Fibroblast of lung (primary cell): ENCODE results near the gene OLA1. TPM values are rescaled to one million over a fixed set of nuclear protein-coding genes. Genes with fewer than 3 reads are reported as not detected.

Experiments
- DNase-seq, 2 donors: peaks; one replicate each; pipeline versions ENCODE4 v3.0.0 to v3.0.0-alpha.2; 2010; ENCODE audit warnings: low read depth in 2 of 2
- H2AFZ ChIP-seq: 2 replicates; pipeline ENCODE4 v1.5.1; 2012; ENCODE audit warnings: low read length, control low read depth, inconsistent platforms
- H3K27ac ChIP-seq: 2 replicates; pipeline ENCODE4 v1.5.1; 2011; ENCODE audit warnings: low read length, control low read depth; ENCODE audit not compliant: insufficient read depth
- H3K27me3 ChIP-seq: 2 replicates; pipeline ENCODE4 v1.5.1; 2011; ENCODE audit warnings: mild to moderate bottlenecking, low read length; ENCODE audit not compliant: control insufficient read depth, insufficient read depth
- H3K36me3 ChIP-seq: 2 replicates; pipeline ENCODE4 v1.5.1; 2011; ENCODE audit warnings: low read length; ENCODE audit not compliant: control insufficient read depth, insufficient read depth
- H3K4me1 ChIP-seq: 2 replicates; pipeline ENCODE4 v1.5.1; 2011; ENCODE audit warnings: low read length; ENCODE audit not compliant: control insufficient read depth, insufficient read depth; ENCODE audit errors: extremely low read depth
- H3K4me2 ChIP-seq: 2 replicates; pipeline ENCODE4 v1.5.1; 2011; ENCODE audit warnings: low read length, control low read depth; ENCODE audit not compliant: insufficient read depth; ENCODE audit errors: extremely low read depth
- H3K4me3 ChIP-seq, 4 experiments: fragments of 200-600 bp in 1 of 4; sonication (generic) in 1 of 4; replicated peaks in 1 of 4; 2 replicates each; pipeline ENCODE4 v1.5.1; 2011 to 2016; ENCODE audit warnings: low read length in 4 of 4, low read depth in 3 of 4, mild to moderate bottlenecking in 3 of 4, control low read depth in 2 of 4, inconsistent platforms in 1 of 4, mixed read lengths in 1 of 4; ENCODE audit not compliant: insufficient read depth in 1 of 4; ENCODE audit errors: control extremely low read depth in 1 of 4
- H3K79me2 ChIP-seq: 2 replicates; pipeline ENCODE4 v1.5.1; 2012; ENCODE audit warnings: mild to moderate bottlenecking, low read length, inconsistent platforms; ENCODE audit not compliant: control insufficient read depth, insufficient read depth
- H3K9ac ChIP-seq: 2 replicates; pipeline ENCODE4 v1.5.1; 2011; ENCODE audit warnings: mild to moderate bottlenecking, low read length, control low read depth; ENCODE audit not compliant: insufficient read depth
- H3K9me3 ChIP-seq: 2 replicates; pipeline ENCODE4 v1.5.1; 2012; ENCODE audit warnings: low read depth, low read length; ENCODE audit not compliant: control insufficient read depth, insufficient read depth
- H4K20me1 ChIP-seq: 2 replicates; pipeline ENCODE4 v1.5.1; 2011; ENCODE audit warnings: low read length; ENCODE audit not compliant: control insufficient read depth, insufficient read depth; ENCODE audit errors: extremely low read depth
- CTCF ChIP-seq, 2 donors: IDR thresholded peaks in 1 of 2; conservative IDR thresholded peaks in 1 of 2; 1 replicate in 1 of 2; 2 replicates in 1 of 2; pipeline ENCODE4 v1.5.1; 2011 to 2012; ENCODE audit warnings: low read length in 2 of 2, control low read depth in 1 of 2, inconsistent platforms in 1 of 2, low read depth in 1 of 2, mild to moderate bottlenecking in 1 of 2
- EZH2 ChIP-seq: IDR thresholded peaks from 2 replicates; pipeline ENCODE4 v1.5.1; 2012; ENCODE audit warnings: low read length, control low read depth, mild to moderate bottlenecking; ENCODE audit errors: missing control alignments
- polyA plus RNA-seq, 2 donors: library from polyadenylated mRNA; depleted of rRNA in 1 of 2; stranded (reverse) in 1 of 2; unstranded in 1 of 2; fragments of >200 nt; gene quantifications; 2 replicates each; pipeline ENCODE4 v1.2.1, GENCODE V29; 2011 to 2012; ENCODE audit warnings: missing spikeins in 1 of 2
- total RNA-seq: library from RNA; depleted of rRNA; stranded (reverse); fragments of >200 nt; gene quantifications from 2 replicates; pipeline ENCODE4 v1.2.1, GENCODE V29; 2014

The OLA1 gene
- total and polyA plus RNA-seq, 2 donors (not counting 1 experiment from before 2014, with no cell fraction given) = 74.3 to 91.4 TPM

- H3K27ac ChIP-seq = peak overlapping the region; percentile 2
- H3K4me2 ChIP-seq = no peak overlapping the region
- H3K9ac ChIP-seq = no peak overlapping the region
- no peaks in the 10 kb centered on the region for H3K79me2 ChIP-seq
- peaks cover 16% of the 10 kb centered on the region for H3K4me1 ChIP-seq
- no peak overlapping the region for H2AFZ ChIP-seq
- H3K4me3 ChIP-seq = no peak overlapping the region
- no peaks in the 10 kb centered on the region for H3K9me3 ChIP-seq
- H4K20me1 ChIP-seq = no peaks in the 10 kb centered on the region
- TF ChIP-seq EZH2 (no peak), CTCF (conservative IDR thresholded peaks at IDR 0.05 in 1 of 2, IDR thresholded peaks at IDR 0.05 in 1 of 2; ENCODE audit: low read depth in 1 of 2, low read length in 2 of 2) (no peak)
- no peaks in the 10 kb centered on the region for H3K36me3 ChIP-seq
- no peaks in the 10 kb centered on the region for H3K27me3 ChIP-seq
- DNase-seq = no peak
Observed at GRCh38 chr2:174051068-174051467, 197.3 kb downstream of the OLA1 start.

- peaks cover 16% of the 10 kb centered on the region for H3K4me1 ChIP-seq
- H3K4me2 ChIP-seq = no peak overlapping the region
- H3K9me3 ChIP-seq = no peaks in the 10 kb centered on the region
- H2AFZ ChIP-seq = no peak overlapping the region
- TF ChIP-seq EZH2 = no peak
- TF ChIP-seq CTCF (conservative IDR thresholded peaks at IDR 0.05 in 1 of 2, IDR thresholded peaks at IDR 0.05 in 1 of 2; ENCODE audit: low read depth in 1 of 2, low read length in 2 of 2) = no peak
- H3K4me3 ChIP-seq = no peak overlapping the region
- no peaks in the 10 kb centered on the region for H4K20me1 ChIP-seq
- H3K9ac ChIP-seq = no peak overlapping the region
- DNase-seq = no peak
- H3K27ac ChIP-seq = no peak overlapping the region
- no peaks in the 10 kb centered on the region for H3K27me3 ChIP-seq
- no peaks in the 10 kb centered on the region for H3K36me3 ChIP-seq
- H3K79me2 ChIP-seq = no peaks in the 10 kb centered on the region
Observed at GRCh38 chr2:174049895-174050294, 198.4 kb downstream of the OLA1 start.

DNA sequence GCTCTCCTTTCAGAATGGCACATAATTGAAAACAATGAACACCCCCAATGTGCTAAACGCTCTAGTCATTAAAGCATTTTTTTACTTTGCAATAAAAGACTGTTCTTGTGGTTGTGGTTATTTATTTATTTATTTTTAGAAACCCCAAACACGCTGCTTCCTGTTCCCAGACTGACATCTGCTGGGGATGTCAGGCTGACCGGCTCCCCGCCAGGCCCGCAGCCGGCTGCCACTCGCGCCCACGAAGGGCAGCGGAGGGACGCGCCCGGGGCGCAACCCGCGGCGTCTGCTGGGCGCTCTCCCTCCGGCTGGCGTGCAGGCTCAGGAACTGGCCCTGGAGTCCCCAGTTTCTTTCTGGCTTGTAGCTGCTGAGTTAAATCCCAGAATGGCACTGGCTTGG is 200.1 kb downstream of the OLA1 start:
- H3K4me2 ChIP-seq = no peak overlapping the region
- no peak overlapping the region for H3K4me3 ChIP-seq
- H3K36me3 ChIP-seq = no peaks in the 10 kb centered on the region
- H3K4me1 ChIP-seq = peaks cover 16% of the 10 kb centered on the region
- H4K20me1 ChIP-seq = no peaks in the 10 kb centered on the region
- H3K9me3 ChIP-seq = no peaks in the 10 kb centered on the region
- TF ChIP-seq CTCF (conservative IDR thresholded peaks at IDR 0.05 in 1 of 2, IDR thresholded peaks at IDR 0.05 in 1 of 2; ENCODE audit: low read depth in 1 of 2, low read length in 2 of 2) = no peak
- no peak for TF ChIP-seq EZH2
- no peaks in the 10 kb centered on the region for H3K27me3 ChIP-seq
- no peak overlapping the region for H3K27ac ChIP-seq
- no peak overlapping the region for H2AFZ ChIP-seq
- DNase-seq = no peak
- no peak overlapping the region for H3K9ac ChIP-seq
- no peaks in the 10 kb centered on the region for H3K79me2 ChIP-seq
